ENCODE data around the gene RAP2C. TPM values are rescaled to one million over a fixed set of nuclear protein-coding genes. Genes with fewer than 3 reads are reported as not detected.

RAP2C gene
- total RNA-seq, 4 donors from 2014 or later = 15.1 to 21.7 (median 15.4) TPM

DNA sequence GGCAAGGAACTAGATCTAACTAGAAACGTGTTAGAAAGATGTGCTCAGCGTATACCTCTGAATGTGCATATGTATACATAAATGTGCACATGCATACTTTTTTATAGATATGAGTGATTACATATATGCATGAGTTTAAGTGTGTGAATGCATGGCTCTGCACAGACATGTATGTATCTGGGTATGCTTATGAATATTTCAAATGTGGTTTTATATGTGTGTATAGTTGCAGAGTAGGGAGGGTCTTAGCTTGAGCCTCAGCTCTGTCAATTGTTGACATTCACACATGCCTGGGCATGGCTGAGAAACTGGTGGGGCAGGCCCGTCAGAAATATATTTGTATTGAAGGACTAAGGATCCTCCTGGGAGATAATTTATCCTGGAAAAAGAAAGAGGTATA is 31.1 kb downstream of the RAP2C start:
- WGBS = 49% methylated on average over 3 of the region's 3 CpGs
- no peak overlapping the region for H3K27ac ChIP-seq
- no peak for TF ChIP-seq CTCF (IDR thresholded peaks at IDR 0.05)
- no peak for TF ChIP-seq EP300 (IDR thresholded peaks at IDR 0.05)
- no peak for DNase-seq (ENCODE audit: low spot score in 2 of 2)
- H3K4me3 ChIP-seq = no peak overlapping the region
- H3K36me3 ChIP-seq = no peaks in the 10 kb centered on the region
- H3K27me3 ChIP-seq = no peaks in the 10 kb centered on the region
- no peaks in the 10 kb centered on the region for H3K9me3 ChIP-seq
- H3K4me1 ChIP-seq = no peaks in the 10 kb centered on the region

- Histone ChIP-seq H3K36me3 (no peaks in the 10 kb centered on the region), H3K27ac (no peak overlapping the region), H3K9me3 (no peaks in the 10 kb centered on the region), H3K27me3 (no peaks in the 10 kb centered on the region), H3K4me3 (no peak overlapping the region), H3K4me1 (no peaks in the 10 kb centered on the region)
- 67% methylated on average over 4 of the region's 4 CpGs for WGBS
- TF ChIP-seq EP300 (IDR thresholded peaks at IDR 0.05) (no peak), CTCF (IDR thresholded peaks at IDR 0.05) (no peak), POLR2A (IDR thresholded peaks at IDR 0.05) (no peak), POLR2AphosphoS5 (IDR thresholded peaks at IDR 0.05) (no peak)
- DNase-seq (ENCODE audit: low spot score in 2 of 2) = no peak
Observed at GRCh38 chrX:132187451-132187850, 31.8 kb downstream of the RAP2C start.

DNA sequence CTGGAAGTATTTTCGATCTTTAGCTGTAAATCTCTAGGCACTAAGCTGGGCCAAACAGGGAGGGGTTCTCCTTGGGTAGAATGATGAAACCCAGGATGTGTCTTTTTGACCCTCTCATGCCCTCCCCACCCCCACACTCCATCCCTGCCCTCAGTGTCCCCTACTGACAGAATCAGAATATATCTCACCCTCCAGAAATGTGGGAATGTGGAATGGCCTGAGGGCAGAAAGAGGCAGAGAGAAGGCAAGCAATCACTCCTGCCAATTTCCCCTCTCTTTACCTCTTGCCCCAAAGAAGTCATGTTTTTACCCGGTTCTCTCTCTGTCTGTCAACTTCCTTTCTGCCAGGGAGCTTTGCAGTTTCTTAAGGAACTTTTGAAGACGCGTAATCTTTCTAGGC is 34.4 kb downstream of the RAP2C start:
- TF ChIP-seq POLR2A (IDR thresholded peaks at IDR 0.05) = no peak
- no peak for TF ChIP-seq EP300 (IDR thresholded peaks at IDR 0.05)
- TF ChIP-seq CTCF (IDR thresholded peaks at IDR 0.05) = no peak

GRCh38 chrX:132181364-132181763 is 37.9 kb downstream of the RAP2C start:
- 57% methylated on average over 6 of the region's 7 CpGs for WGBS

More for the DNA sequence above, 34.4 kb downstream of the RAP2C start:
- H3K4me3 ChIP-seq = no peak overlapping the region
- H3K27me3 ChIP-seq = no peaks in the 10 kb centered on the region
- H3K9me3 ChIP-seq = no peaks in the 10 kb centered on the region
- no peak overlapping the region for H3K27ac ChIP-seq
- H3K4me1 ChIP-seq = peaks cover 5% of the 10 kb centered on the region
- no peak for DNase-seq (ENCODE audit: low spot score in 2 of 2)
- H3K36me3 ChIP-seq = no peaks in the 10 kb centered on the region
- WGBS = 64% methylated on average over 4 of the region's 4 CpGs

DNA sequence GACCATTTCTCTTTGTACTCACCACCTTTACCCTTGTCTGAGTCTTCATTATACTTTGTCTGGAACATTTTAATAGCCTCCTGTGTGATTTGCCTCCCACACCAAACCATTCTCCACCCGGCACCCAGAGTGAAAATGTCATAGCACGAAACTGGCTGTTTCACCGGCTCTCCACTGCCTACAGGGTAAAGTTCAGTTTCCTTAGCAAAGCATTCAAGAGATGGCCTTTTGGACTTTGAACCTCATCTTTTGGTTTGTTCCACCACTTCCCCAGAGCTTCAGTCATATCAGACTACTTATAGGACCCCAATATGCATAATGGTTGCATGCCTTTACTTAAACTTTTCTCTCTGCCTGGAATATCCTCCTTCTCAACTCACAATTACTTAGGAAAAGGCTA is 38.3 kb downstream of the RAP2C start:
- WGBS = 86% methylated on average over 3 of the region's 3 CpGs
- Histone ChIP-seq H3K4me3 (no peak overlapping the region), H3K9me3 (no peaks in the 10 kb centered on the region), H3K4me1 (peaks cover 5% of the 10 kb centered on the region), H3K27me3 (no peaks in the 10 kb centered on the region), H3K36me3 (no peaks in the 10 kb centered on the region), H3K27ac (no peak overlapping the region)
- TF ChIP-seq CTCF (IDR thresholded peaks at IDR 0.05) (no peak), POLR2A (IDR thresholded peaks at IDR 0.05) (no peak)
- DNase-seq (ENCODE audit: low spot score in 2 of 2) = no peak

More at GRCh38 chrX:132181364-132181763, 37.9 kb downstream of the RAP2C start:
- no peaks in the 10 kb centered on the region for H3K9me3 ChIP-seq
- peaks cover 5% of the 10 kb centered on the region for H3K4me1 ChIP-seq
- DNase-seq (ENCODE audit: low spot score in 2 of 2) = peak; percentile 55 to 65
- no peak overlapping the region for H3K4me3 ChIP-seq
- no peaks in the 10 kb centered on the region for H3K36me3 ChIP-seq
- H3K27ac ChIP-seq = no peak overlapping the region
- H3K27me3 ChIP-seq = no peaks in the 10 kb centered on the region
- TF ChIP-seq CTCF (IDR thresholded peaks at IDR 0.05) (no peak), EP300 (IDR thresholded peaks at IDR 0.05) (no peak), POLR2A (IDR thresholded peaks at IDR 0.05) (no peak), POLR2AphosphoS5 (IDR thresholded peaks at IDR 0.05) (no peak)

Data from suprapubic skin (tissue), 4 donors.